Islet precursor cell (in vitro differentiated cells): ENCODE measurements around the gene TCF12.
"Not testable (repeated sequence)": the region's sequence is repeated elsewhere in the genome, so short reads cannot be mapped to it uniquely, and the experiment has no call there.

ENCODE experiments used
- DNase-seq: peaks from one replicate; pipeline ENCODE4 v3.0.0-alpha.2; 2018

TCF12 gene

GRCh38 chr15:57097919-57098543 is 179.6 kb downstream of the TCF12 start:
- not testable (repeated sequence) for DNase-seq

GRCh38 chr15:57098896-57099295 is 180.5 kb downstream of the TCF12 start:
- DNase-seq, result no peak

GRCh38 chr15:57100136-57100539 is 181.7 kb downstream of the TCF12 start:
- DNase-seq, result no peak

GRCh38 chr15:57102858-57103257 is 184.4 kb downstream of the TCF12 start:
- DNase-seq, result no peak

GRCh38 chr15:57108296-57108695 is 189.9 kb downstream of the TCF12 start:
- no peak for DNase-seq

GRCh38 chr15:57109005-57109404 is 190.6 kb downstream of the TCF12 start:
- DNase-seq, result no peak

- DNase-seq, result no peak
Observed at GRCh38 chr15:57111002-57111401, 192.6 kb downstream of the TCF12 start.

- DNase-seq, result peak; percentile 61
Observed at GRCh38 chr15:57112178-57112577, 193.7 kb downstream of the TCF12 start.

GRCh38 chr15:57114070-57114469 is 195.6 kb downstream of the TCF12 start:
- no peak for DNase-seq

- no peak for DNase-seq
Observed at GRCh38 chr15:57118013-57118799, 199.8 kb downstream of the TCF12 start.

- DNase-seq, result no peak
Observed at GRCh38 chr15:57122080-57122840, 203.8 kb downstream of the TCF12 start.

- DNase-seq, result no peak
Observed at GRCh38 chr15:57124036-57124435, 205.6 kb downstream of the TCF12 start.

GRCh38 chr15:57129064-57129463 is 210.6 kb downstream of the TCF12 start:
- no peak for DNase-seq

- DNase-seq, result no peak
Observed at GRCh38 chr15:57130956-57131355, 212.5 kb downstream of the TCF12 start.

GRCh38 chr15:57133127-57133968 is 214.9 kb downstream of the TCF12 start:
- DNase-seq, result no peak

- DNase-seq, result no peak
Observed at GRCh38 chr15:57134071-57134605, 215.7 kb downstream of the TCF12 start.

- no peak for DNase-seq
Observed at GRCh38 chr15:57134851-57135250, 216.4 kb downstream of the TCF12 start.

GRCh38 chr15:57135800-57136199 is 217.4 kb downstream of the TCF12 start:
- DNase-seq, result no peak

- DNase-seq, result peak; percentile 84
Observed at GRCh38 chr15:57138349-57138788, 219.9 kb downstream of the TCF12 start.

- no peak for DNase-seq
Observed at GRCh38 chr15:57143511-57144078, 225.2 kb downstream of the TCF12 start.

GRCh38 chr15:57144448-57144847 is 226.0 kb downstream of the TCF12 start:
- DNase-seq, result no peak
